SU-DHL-6 (cell line): Measurements from ENCODE around the gene NEGR1.

Experiments
- CTCF ChIP-seq: fragments of 200-600 bp; sonication (generic); IDR thresholded peaks from one replicate; pipeline ENCODE4 v1.5.1; 2017; ENCODE audit warnings: antibody characterized with exemption, mild to moderate bottlenecking, low read length, moderate library complexity; ENCODE audit not compliant: insufficient read depth, poor library complexity, severe bottlenecking
- EZH2phosphoT487 ChIP-seq: fragments of 200-600 bp; sonication (generic), shearing (Covaris generic); conservative IDR thresholded peaks from 2 replicates; pipeline ENCODE4 v1.6.1; 2018; ENCODE audit warnings: mild to moderate bottlenecking, antibody characterized with exemption, low read length, moderate library complexity, mixed read lengths

- no peak for TF ChIP-seq CTCF
- TF ChIP-seq EZH2phosphoT487 = no peak
These were observed 773.2 kb downstream of the NEGR1 start for GRCh38 chr1:71509051-71509595.
